Lower leg skin (tissue), 4 donors: ENCODE data around the gene LYSMD3. TPM values are rescaled to one million over a fixed set of nuclear protein-coding genes. Genes with fewer than 3 reads are reported as not detected.

ENCODE experiments used
- DNase-seq, 2 donors: peaks; one replicate each; pipeline ENCODE4 v3.0.0-alpha.2; 2019; ENCODE audit warnings: low spot score in 2 of 2
- H3K4me3 ChIP-seq: fragments of 200-600 bp; sonication (generic); 2 replicates; pipeline ENCODE4 v1.5.1; 2017; ENCODE audit warnings: mild to moderate bottlenecking, low read depth; ENCODE audit not compliant: poor library complexity, severe bottlenecking
- POLR2A ChIP-seq, 2 donors: fragments of 450-650 bp; IDR thresholded peaks; one replicate each; pipeline ENCODE4 v1.6.1; 2016 to 2017; ENCODE audit warnings: antibody characterized with exemption in 2 of 2, mild to moderate bottlenecking in 1 of 2, moderate library complexity in 1 of 2
- WGBS, 2 donors: methylation state at CpG; one replicate each; pipeline ENCODE4 v1.1.5; 2018; 5-methylcytosine and 5-hydroxymethylcytosine counted together
- intact Hi-C: fragments of 100-400 bp; cut with DNase I; formaldehyde crosslinking; loops from one replicate; pipeline ENCODE4 v1.15.0; 2023; ENCODE audit warnings: low total_unique reads
- total RNA-seq, 4 donors: library from RNA; depleted of rRNA; stranded (reverse); fragments of >200 nt; gene quantifications; one replicate each; pipeline ENCODE4 v1.1.0, GENCODE V29; 2016
- TF ChIP-seq, protein P1 (sequence below), 3 donors: fragments of 450-650 bp; IDR thresholded peaks; one replicate each; pipeline ENCODE4 v1.5.1; 2016; ENCODE audit warnings: antibody characterized with exemption in 3 of 3, mild to moderate bottlenecking in 3 of 3, moderate library complexity in 2 of 3

LYSMD3 gene
- total RNA-seq, 4 donors from 2014 or later = 5.4 to 10.1 (median 7.4) TPM

DNA sequence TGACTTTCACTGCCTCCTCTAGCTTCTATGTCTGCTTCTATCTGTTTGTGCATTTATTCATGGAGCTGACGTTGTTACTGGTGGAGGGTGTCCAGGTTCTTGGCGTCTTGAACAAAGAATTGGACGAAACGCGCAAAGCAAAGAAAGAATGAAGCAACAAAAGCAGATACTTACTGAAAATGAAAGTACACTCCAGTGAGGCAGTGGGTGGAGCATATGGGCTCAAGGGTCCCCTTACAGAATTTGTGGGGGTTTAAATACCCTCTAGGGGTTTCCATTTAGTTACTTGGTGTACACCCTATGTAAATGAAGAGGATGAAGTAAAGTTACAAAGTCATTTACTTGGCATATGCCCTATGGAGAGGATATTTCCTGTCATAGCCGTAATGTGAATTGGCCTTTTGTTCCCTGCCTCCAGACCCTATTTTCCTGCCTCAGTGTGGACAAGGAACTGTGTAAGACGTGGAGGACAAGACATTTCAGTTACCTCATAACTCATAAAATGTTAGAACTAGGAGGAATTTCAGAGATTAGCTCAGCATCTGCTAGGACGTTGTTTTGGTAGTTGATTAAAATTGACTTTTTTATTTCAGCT lies 51.7 kb downstream of the LYSMD3 start:
- DNase-seq = no peak
- intact Hi-C loops = no loop called here
- TF ChIP-seq, protein P1, sequence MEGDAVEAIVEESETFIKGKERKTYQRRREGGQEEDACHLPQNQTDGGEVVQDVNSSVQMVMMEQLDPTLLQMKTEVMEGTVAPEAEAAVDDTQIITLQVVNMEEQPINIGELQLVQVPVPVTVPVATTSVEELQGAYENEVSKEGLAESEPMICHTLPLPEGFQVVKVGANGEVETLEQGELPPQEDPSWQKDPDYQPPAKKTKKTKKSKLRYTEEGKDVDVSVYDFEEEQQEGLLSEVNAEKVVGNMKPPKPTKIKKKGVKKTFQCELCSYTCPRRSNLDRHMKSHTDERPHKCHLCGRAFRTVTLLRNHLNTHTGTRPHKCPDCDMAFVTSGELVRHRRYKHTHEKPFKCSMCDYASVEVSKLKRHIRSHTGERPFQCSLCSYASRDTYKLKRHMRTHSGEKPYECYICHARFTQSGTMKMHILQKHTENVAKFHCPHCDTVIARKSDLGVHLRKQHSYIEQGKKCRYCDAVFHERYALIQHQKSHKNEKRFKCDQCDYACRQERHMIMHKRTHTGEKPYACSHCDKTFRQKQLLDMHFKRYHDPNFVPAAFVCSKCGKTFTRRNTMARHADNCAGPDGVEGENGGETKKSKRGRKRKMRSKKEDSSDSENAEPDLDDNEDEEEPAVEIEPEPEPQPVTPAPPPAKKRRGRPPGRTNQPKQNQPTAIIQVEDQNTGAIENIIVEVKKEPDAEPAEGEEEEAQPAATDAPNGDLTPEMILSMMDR (IDR thresholded peaks at IDR 0.05) = no peak
- TF ChIP-seq POLR2A (IDR thresholded peaks at IDR 0.05) = no peak
- H3K4me3 ChIP-seq = no peak overlapping the region
- 87% methylated on average over 8 of the region's 8 CpGs for WGBS, 2 donors

DNA sequence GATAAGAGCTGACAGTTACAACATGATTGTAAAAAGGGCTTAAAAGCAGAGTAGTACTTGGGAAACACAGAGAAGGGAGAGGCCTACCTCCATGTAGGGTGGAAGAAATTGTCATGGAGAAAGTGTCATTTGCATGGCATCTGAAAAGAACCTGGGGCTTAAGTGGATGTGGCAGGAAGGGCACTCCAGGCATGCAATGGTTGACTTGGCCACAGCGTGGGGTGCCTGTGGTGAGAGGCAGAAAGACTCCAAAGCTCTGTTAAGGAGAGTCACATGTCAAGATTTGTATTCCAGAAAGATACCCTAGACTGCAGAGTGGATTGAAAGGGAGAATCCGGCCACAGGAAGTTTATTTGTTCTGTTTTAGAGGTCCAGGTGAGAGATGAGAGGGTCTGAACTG lies 52.3 kb downstream of the LYSMD3 start:
- 73 to 78% methylated on average over 2 of the region's 2 CpGs for WGBS, 2 donors
- no peak for DNase-seq
- TF ChIP-seq POLR2A (IDR thresholded peaks at IDR 0.05) = no peak
- TF ChIP-seq, protein P1 (IDR thresholded peaks at IDR 0.05) = no peak
- intact Hi-C loops = no loop called here
- H3K4me3 ChIP-seq = no peak overlapping the region

DNA sequence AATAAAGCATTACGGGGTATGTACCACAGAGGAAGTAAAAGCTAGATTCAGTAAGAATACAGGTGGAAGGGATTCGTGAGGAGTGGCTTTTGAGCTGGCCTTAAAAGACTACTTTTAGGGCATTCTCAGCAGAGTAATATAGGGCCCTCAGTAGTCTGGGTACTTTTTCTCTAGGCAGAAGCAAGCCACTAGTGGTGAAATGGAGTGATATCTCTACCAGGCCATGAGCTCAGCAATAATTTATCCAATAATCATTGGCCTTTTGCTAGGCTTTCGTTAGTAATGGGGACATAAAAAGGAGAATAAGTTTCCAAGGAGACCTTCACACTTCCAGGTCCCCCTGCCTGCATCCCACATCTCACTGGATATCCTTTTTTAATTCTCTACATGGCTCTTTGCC lies 53.0 kb downstream of the LYSMD3 start:
- intact Hi-C loops = no loop called here
- TF ChIP-seq, protein P1 (IDR thresholded peaks at IDR 0.05) = no peak
- TF ChIP-seq POLR2A (IDR thresholded peaks at IDR 0.05) = no peak
- DNase-seq = no peak
- 88 to 91% methylated on average over 3 of the region's 3 CpGs for WGBS, 2 donors
- H3K4me3 ChIP-seq = no peak overlapping the region

DNA sequence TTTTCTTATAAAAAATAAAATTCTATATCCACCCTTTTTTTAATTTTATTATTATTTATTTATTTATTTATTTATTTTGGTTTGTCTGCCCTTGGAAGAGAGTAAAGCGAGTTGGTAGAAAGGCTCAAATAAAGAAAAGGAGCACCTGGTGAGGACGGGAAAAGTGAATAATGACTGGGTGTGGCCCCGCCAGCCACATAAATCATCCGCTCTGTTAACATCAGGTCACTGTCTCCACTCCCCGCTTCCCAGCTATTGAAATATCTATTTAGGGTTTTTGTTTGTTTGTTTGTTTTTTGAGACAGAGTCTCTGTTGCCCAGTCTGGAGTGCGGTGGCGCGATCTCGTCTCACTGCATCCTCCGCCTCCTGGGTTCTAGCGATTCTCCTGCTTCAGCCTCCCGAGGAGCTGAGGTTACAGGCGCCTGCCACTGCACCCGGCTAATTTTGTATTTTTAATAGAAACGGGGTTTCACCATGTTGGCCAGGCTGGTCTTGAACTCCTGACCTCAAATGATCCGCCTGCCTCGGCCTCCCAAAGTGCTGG lies 53.9 kb downstream of the LYSMD3 start:
- intact Hi-C loops = no loop called here
- TF ChIP-seq POLR2A (IDR thresholded peaks at IDR 0.05) = no peak
- TF ChIP-seq, protein P1 (IDR thresholded peaks at IDR 0.05) = no peak
- 63 to 70% methylated on average over 17 of the region's 17 CpGs for WGBS, 2 donors
- no peak overlapping the region for H3K4me3 ChIP-seq
- DNase-seq = no peak

DNA sequence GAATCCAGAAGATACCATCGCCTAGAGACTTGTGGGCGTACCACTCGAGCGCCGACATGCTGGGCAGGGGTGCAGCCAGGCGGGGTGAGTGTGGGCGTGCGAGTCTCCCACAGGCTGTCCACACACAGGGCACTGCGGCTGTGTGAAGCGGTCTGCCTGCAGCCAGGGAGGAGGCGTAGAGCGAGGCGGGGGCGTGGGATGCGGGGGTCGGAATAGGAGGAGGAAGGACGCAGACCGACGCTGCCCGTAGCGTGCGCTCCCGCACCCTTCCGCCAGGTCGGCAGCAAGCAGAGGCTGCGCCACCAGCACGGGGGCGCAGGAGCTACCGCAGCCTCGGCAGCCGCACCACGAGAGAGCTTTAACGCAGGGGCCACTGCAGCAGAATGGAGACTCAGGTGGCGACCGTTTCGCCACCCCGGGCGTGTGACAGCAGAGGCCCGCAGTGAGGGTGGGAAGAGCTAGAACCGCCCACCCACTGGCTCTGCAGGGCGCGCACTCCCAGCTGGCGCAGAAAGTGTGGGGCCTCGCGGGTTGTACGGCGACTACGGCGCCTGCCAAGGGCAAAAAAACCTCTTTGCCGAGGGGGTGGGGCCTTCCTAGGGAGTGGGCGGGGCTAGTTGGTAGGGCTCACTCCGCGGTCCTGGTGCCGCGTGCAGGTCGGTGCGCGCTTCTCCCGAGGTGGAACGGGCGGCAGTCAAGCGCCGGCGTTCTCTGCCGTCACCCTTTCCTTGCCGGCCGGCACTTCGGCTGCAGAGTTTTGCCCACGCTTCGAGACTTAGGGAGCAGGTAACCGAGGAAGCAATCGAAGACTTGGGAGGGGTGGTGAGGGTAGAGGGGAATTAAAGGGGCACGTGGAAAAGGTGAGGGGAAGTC lies 54.9 kb downstream of the LYSMD3 start, which contains the start of the genes MBLAC2 and POLR3G:
TSS of gene MBLAC2 (minus strand) at position 537 of the 873 bp plus-strand sequence. CDS start at position 58, 479 bp downstream.
TSS of gene POLR3G (plus strand) at position 630 of the 873 bp plus-strand sequence. CDS start 10,704 bp downstream, outside the sequence.
- peak within 1 kb of the TSS; percentile 88 for H3K4me3 ChIP-seq
- 0 to 2% methylated on average over 24 to 56 of the region's 73 CpGs for WGBS, 2 donors
- TF ChIP-seq POLR2A (IDR thresholded peaks at IDR 0.05) = no peak
- TF ChIP-seq, protein P1 (IDR thresholded peaks at IDR 0.05) = no peak
- peak; percentile 90 to 98 for DNase-seq
- intact Hi-C loops = no loop called here
